ENCODE data around the gene LOXL1. TPM values are rescaled to one million over a fixed set of nuclear protein-coding genes. Genes with fewer than 3 reads are reported as not detected.
A peak's percentile ranks its signal among the peaks of the same experiment; 100 is the strongest.
"Not testable (repeated sequence)": the region's sequence is repeated elsewhere in the genome, so short reads cannot be mapped to it uniquely, and the experiment has no call there.

Gene LOXL1
- total RNA-seq, 1 experiment from 2014 or later, result 224 TPM

DNA sequence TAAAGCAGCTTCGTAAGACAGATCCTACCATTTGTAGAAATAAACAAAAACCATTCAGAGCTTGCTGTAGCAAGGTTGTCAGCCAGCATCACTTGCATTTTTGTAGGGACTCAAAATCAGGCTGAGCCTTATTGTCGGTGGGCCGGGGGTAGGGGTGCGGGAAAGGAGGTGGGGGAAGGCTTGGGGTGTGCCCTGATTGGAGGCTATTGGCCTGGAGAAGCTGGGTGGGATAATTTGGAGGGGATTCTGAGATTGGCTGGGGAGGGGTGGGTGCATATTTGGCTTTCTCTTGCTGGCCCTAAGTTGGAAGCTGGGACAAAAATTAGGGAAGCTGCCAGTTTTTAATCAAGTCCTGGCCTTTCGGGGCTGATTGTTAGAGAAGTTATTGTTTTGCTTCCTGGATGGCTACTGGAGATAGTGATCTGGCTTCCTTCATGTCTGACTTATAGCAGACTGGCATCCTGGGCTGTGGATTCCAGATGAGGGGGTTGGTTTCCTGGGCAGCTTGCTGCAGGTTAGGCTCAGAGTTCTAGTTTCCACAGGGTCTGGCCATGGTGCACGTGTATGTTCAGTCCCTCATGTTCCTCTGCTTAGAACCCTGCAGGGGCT, 43.0 kb downstream of the LOXL1 start:
- H3K9me3 ChIP-seq, result peaks cover 1% of the 10 kb centered on the region; the same call in 1 of the 2 replicates
- no peak overlapping the region for H3K4me3 ChIP-seq
- no peaks in the 10 kb centered on the region for H3K36me3 ChIP-seq
- no peak for DNase-seq
- no peaks in the 10 kb centered on the region for H3K27me3 ChIP-seq

DNA sequence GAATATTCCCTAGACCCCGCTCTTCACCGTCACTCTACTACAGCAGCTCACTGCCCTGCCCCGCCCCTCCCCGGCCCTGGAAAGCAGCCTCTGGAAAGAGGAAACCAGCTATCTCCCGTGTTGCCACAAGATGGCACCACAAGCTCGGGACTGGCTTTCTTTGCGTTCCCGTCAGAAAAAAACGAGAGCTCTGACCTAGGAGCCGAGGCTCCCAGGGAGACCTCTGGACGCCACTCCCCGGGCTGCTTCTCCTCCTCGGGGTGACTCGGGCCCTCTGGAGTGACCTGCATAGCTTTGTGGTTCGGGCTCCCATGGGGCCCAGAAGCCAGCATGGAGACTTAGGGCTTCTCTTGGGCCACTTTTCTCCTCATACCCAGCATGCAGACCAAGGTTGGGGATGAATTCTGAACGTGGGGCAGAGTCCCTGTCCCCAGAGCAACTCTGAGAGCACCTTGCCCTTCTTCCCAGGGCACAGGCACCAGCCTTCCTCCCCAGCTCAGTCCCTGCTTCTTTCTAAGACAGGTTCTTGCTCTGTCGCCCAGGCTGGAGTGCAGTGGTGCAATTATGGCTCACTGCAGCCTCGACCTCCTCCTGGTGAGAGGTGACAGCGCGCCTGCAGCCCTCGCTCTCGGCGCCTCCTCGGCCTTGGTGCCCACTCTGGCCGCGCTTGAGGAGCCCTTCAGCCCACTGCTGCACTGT, 46.9 kb downstream of the LOXL1 start:
- Histone ChIP-seq H3K36me3 (no peaks in the 10 kb centered on the region), H3K4me3 (no peak overlapping the region), H3K9me3 (peaks cover 5% of the 10 kb centered on the region; the same call in 1 of the 2 replicates), H3K27me3 (no peaks in the 10 kb centered on the region)
- DNase-seq, result peak; percentile 81

DNA sequence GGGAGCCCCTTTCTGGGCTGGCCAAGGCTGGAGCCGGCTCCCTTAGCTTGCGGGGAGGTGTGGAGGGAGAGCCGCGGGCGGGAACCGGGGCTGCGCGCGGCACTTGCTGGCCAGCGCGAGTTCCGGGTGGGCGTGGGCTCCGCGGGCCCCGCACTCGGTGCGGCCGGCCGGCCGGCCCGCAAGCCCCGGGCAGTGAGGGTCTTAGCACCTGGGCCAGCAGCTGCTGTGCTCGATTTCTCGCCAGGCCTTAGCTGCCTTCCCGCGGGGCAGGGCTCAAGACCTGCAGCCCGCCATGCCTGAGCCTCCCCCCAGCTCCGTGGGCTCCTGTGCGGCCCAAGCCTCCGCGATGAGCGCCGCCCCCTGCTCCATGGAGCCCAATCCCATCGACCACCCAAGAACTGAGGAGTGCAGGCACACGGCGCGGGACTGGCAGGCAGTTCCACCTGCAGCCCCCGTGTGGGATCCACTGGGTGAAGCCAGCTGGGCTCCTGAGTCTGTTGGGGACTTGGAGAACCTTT, 47.5 kb downstream of the LOXL1 start:
- DNase-seq, H3K27me3 ChIP-seq, H3K36me3 ChIP-seq, H3K4me3 ChIP-seq, H3K9me3 ChIP-seq: not testable (repeated sequence)

DNA sequence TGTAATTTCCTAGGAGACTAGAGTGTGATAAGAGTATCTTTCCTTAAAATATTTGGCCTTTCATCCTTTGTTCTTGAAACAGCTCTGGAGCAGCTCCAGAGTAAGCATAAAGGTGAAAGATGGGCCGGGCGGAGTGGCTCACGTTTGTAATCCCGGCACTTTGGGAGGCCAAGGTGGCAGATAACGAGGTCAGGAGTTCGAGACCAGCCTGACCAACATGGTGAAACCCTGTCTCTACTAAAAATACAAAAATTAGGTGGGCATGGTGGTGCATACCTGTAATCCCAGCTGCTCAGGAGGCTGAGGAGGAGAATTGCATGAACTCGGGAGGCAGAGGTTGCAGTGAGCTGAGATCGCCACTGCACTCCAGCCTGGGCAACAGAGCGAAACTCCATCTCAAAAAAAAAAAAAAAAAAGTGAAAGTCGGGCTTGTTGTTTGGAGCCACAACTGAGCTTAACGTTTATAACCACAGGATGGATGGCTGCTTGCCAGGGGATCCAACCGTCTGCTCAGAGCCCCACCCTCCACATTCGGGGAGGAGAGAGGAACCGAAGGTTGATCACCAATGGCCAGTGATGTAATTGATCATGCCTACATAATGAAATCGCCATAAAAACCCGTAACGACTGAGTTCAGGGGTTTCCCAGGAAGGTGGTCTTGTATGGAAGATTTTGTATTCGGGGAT, 49.3 kb downstream of the LOXL1 start:
- not testable (repeated sequence) for DNase-seq, H3K9me3 ChIP-seq, H3K36me3 ChIP-seq, H3K27me3 ChIP-seq, H3K4me3 ChIP-seq

DNA sequence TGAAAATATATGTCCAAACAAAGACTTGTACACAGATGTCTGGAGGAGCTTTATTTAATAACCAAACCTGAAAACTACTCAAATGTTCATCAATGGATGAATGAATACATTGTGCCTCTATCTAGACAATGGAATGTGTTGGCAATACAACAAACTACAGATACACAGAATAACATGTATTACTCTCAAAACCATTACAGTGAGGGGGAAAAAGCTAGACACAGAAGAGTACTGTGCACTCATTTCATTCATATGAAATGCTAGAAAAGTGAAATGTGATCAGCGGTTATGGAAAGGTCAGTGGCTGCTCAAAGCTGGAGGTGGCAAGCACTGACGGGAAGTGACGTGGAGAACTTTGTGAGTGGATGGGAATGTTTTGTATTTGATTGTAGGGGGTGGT, 52.6 kb downstream of the LOXL1 start:
- H3K27me3 ChIP-seq, result no peaks in the 10 kb centered on the region
- no peak for DNase-seq

DNA sequence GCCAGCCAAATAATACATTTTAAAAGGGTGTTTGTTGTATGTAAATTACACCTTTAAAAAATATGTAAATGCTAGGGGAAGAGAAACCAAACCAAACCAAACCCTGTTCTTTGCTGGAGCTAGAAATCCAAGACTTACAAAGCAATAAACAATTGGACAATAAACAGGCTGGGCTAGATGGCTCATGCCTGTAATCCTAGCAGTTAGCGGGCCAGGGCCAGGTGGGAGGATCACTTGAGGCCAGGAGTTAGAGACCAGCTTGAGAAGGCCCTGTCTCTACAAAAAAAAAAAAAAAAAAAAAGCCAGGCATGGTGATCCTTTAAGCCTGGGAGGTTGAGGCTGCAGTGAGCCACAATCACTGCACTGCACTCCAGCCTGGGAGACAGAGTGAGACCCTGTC, 53.4 kb downstream of the LOXL1 start:
- no peaks in the 10 kb centered on the region for H3K9me3 ChIP-seq
- H3K36me3 ChIP-seq, result peaks cover 14% of the 10 kb centered on the region
- H3K27me3 ChIP-seq, result no peaks in the 10 kb centered on the region
- peak; percentile 44 for DNase-seq
- no peak overlapping the region for H3K4me3 ChIP-seq

More for the DNA sequence above, 52.6 kb downstream of the LOXL1 start:
- Histone ChIP-seq H3K9me3 (peaks cover 5% of the 10 kb centered on the region; the same call in 1 of the 2 replicates), H3K36me3 (peaks cover 6% of the 10 kb centered on the region), H3K4me3 (no peak overlapping the region)

DNA sequence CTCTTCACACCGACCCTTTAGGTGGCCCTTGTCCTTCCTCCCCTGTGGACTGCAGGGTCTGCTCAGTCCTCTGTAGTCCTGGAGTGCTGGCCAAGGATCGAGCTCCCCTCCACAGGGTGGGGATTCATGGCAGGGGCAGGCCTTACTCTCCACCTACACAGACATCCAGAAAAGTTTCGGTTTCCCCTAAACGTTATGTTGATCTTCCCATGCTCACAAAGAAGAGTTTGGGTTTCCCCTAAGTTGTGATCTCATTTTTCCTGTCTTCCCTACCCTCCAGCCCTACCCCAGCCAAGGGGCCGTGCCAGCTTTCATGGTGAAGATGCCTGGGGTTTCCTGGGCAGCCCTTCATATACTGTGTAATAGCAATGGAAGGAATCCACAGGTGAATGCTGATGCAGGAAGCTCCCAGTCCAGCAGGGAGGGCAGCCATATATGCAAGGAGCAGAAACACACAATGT, 55.5 kb downstream of the LOXL1 start:
- Histone ChIP-seq H3K9me3 (no peaks in the 10 kb centered on the region), H3K4me3 (no peak overlapping the region), H3K27me3 (no peaks in the 10 kb centered on the region), H3K36me3 (peaks cover 19% of the 10 kb centered on the region)
- peak; percentile 81 for DNase-seq

DNA sequence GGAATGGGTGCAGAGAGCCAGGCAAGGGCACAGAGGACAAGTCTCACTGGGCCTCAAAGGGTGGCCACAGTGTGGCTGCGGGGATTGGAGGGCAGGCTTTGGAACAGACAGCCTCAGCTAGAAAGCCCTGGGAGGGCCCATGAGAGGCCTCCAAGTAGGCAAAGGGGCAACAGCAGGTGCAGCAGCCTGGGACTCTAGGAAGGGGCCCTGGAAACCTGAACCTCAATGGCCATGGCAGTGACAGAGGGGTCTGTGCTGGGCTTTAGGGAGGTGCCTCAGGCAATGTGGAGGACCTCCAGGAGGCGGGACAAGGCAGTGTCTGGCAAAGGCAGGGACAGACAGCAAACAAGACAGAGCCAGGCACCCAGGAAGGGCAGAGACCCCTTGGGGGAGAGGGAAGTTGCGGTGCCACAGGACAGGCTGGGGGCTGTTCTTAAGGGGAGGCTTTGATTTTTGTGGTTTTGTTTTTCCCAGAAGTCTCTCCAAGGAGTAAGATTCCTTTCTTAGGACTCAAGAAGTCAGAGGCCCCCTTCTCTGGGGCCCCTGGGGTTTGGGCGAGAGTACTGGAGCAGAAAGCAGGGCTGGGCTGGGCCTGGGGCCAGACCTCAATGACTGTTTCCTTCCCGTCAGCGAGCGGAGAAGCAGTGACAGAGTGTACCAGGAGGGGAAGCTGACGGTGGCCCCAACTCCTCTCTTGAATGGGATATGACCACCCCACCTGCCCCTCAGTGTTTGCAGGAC, 56.1 kb downstream of the LOXL1 start:
- Histone ChIP-seq H3K4me3 (no peak overlapping the region), H3K36me3 (peaks cover 22% of the 10 kb centered on the region), H3K27me3 (no peaks in the 10 kb centered on the region), H3K9me3 (no peaks in the 10 kb centered on the region)
- DNase-seq, result peak; percentile 94

DNA sequence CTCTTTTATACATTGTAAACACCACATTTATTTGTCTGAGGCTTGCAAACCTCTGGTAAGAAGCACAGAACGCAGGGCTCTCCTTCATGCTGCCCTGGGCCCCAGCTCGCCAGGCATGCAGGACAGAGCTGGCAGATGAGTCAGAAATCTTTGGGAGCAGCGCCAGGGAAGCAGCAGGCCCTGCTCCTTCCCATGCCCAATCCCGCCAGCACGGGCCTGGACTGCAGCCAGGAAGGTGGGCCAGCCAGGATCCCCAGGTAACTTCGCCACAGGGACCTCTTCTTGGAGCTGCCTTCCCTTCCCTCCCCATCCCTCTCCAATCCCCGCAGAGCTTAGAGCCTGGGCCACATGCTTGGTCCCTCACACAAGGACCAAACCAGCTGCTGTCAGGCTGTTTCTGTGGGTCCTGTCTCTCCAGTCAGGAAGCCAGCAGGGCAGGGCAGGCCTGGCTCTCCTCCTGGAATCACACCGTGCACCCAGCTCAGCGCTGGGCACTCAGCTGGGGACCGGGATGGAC, 57.0 kb downstream of the LOXL1 start:
- DNase-seq, result peak; percentile 95
- Histone ChIP-seq H3K36me3 (peaks cover 31% of the 10 kb centered on the region), H3K9me3 (no peaks in the 10 kb centered on the region), H3K27me3 (no peaks in the 10 kb centered on the region), H3K4me3 (no peak overlapping the region)

DNA sequence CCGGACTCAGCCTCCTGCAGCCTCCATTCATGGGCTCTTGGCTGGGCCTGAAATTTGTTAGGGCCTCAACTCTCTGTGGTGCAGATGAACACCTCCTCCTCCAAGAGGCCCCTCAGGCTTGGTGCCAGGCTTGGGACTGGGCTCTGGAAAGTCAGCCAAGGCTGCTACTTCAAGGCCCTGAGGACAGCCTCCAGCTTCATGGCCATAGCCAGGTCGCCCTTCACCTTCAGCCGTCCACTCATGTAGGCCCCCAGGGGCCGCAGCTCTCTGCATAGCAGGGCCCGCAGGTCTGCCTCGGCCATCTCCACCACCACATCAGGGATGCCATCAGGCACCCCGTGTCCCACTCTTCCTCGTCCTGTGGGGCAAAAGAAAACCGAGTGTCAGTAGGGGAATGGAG, 57.5 kb downstream of the LOXL1 start:
- Histone ChIP-seq H3K36me3 (peaks cover 36% of the 10 kb centered on the region), H3K9me3 (no peaks in the 10 kb centered on the region), H3K27me3 (no peaks in the 10 kb centered on the region), H3K4me3 (no peak overlapping the region)
- no peak for DNase-seq

DNA sequence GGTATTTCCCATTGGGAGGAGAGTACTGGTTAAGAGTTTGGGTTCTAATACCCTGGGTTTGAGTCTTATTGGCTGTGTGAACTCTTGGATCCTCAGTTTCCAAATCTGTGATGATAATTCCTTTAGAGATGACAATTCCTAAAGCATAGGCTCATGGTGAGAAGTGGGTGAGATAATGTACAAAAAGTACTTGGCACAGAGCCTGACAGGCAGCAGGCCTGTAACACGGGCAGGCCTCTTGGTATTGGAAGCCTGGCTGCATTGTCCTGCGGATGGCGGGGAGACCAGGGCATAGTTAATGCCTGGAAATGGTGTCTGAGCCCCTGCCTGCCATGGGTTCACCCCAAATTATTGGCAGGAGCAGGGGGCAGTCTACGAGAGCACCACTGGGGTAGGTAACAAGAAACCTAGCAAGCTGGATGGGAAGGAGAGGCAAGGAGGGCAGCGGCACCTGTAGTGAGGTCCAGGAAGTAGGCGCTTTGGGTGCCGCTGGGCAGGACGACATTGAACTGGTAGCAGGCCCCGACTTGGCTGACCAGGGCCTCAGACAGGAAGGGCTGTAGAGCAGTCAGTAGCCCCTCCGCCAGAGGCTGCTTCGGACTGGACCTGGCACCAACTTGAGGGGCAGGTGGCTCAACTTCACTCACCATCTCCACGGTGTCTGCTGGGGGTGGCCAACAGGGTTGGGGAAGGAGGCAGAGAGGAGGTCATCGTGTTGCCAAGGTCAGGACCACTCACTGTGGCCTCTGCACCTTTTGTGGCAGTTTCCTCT, 58.1 kb downstream of the LOXL1 start:
- no peak for DNase-seq
- Histone ChIP-seq H3K9me3 (no peaks in the 10 kb centered on the region), H3K4me3 (no peak overlapping the region), H3K36me3 (peaks cover 40% of the 10 kb centered on the region), H3K27me3 (no peaks in the 10 kb centered on the region)

DNA sequence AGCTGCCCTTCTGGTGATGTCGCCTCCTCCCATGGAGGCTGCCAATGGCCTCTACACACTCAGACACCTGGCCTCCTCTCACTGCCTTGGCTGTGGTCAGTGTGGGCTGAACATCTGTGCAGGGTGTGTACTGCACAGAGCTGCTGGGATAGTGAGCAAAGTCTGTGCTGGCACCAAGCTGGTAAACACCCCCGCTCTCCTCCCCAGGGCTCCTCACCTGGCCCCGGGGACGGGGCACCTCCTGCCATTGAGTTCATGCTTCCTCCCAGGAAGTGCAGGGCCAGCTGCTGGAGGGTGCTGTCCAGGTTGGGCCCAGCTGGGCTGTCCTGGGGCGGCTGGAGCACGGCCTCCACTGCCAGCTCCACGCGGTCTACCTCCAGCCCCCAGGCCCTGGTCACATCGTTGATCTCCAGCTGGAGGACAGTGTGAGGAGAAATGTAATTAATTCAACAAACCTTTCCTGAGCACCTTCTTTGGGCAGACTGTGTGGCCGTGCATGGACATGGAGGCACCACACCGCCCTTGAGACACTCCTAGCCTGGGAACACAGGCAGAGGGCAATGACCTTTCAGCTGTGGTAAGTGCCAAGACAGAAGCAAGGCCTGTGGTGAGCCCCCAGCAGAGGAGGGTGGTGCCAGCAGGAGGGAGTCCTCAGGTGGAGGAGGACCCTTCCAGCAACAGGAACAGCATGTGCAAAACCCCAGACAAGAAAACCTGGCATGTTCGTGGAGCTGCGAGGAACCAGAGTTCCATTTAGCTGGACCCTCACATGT, 59.0 kb downstream of the LOXL1 start:
- H3K36me3 ChIP-seq, result peaks cover 43% of the 10 kb centered on the region
- no peak overlapping the region for H3K4me3 ChIP-seq
- H3K27me3 ChIP-seq, result no peaks in the 10 kb centered on the region
- no peaks in the 10 kb centered on the region for H3K9me3 ChIP-seq
- DNase-seq, result peak; percentile 80

DNA sequence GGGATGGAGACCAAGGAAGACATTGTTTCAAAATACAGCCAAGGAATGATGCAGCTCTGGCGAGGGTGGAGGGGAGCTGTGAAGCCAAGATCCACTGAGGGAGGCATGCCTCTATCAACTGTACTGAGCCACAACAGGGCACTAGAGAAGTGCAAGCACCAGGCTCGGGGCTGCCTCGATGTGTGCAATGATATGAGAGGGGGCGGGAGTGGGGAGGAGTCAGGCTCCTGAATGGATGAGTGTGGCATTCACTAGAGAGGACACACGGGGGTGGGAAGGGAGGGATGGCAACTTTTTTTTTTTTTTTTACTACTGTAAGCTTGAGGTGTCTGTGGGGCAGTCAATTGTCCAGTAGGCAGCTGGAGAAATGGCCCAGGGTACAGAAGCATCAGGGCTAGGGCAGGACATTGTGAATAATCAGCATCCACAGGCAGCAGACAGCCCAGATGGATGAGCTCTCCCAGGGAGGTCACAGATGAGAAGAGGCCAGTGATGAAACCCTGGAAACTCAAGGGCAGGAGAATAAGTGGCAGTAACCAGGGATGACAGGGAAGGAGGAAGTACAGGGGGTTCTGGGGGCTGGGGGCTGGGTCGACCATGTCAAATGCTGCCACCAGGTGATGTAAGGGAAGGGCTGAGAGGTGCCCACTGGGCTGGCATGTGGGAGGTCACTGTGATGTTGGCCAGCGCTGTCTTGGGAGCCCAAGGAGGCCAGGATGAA, 60.0 kb downstream of the LOXL1 start:
- no peak for DNase-seq
- Histone ChIP-seq H3K27me3 (no peaks in the 10 kb centered on the region), H3K36me3 (peaks cover 43% of the 10 kb centered on the region), H3K9me3 (no peaks in the 10 kb centered on the region), H3K4me3 (no peak overlapping the region)

DNA sequence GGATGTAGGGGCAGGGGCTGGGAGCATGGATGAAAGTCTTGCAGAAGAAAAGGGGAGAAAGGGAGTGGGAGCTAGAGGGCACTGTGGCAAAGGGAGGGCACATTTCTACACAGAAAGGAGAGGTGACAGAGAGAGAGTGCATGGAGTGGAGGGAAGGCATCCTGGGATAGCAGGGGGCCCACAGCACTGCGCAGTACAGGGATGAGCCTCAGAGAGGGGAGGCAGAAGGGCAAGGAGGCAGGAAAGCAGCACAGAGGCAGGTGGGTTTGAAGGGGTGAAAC, 60.5 kb downstream of the LOXL1 start:
- Histone ChIP-seq H3K4me3 (no peak overlapping the region), H3K9me3 (no peaks in the 10 kb centered on the region), H3K27me3 (no peaks in the 10 kb centered on the region), H3K36me3 (peaks cover 43% of the 10 kb centered on the region)
- no peak for DNase-seq

DNA sequence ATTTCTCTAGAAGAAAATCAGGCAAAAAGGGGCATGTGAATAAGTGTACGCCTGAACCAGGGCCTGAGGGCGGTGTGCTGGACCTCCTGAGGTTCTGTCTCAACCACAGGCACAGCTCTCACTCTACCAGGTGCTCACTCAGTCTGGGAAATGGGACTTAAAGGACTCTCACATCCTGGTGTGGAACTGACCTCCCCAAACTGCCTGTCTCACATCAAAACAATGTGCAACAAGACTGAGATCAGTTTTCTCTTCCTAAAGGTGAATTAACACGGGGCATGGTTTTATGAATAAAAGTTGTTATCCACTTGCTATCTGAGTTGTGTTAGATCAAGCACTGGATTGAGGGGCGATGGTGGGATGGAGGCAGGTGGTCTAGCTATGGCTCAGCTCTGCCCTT, 61.0 kb downstream of the LOXL1 start:
- DNase-seq, result no peak
- peaks cover 43% of the 10 kb centered on the region for H3K36me3 ChIP-seq
- H3K4me3 ChIP-seq, result no peak overlapping the region
- H3K27me3 ChIP-seq, result no peaks in the 10 kb centered on the region
- no peaks in the 10 kb centered on the region for H3K9me3 ChIP-seq

All from MG63 (cell line).